Chondrocyte (in vitro differentiated cells): ENCODE measurements around the gene ACSS1. TPM values are rescaled to one million over a fixed set of nuclear protein-coding genes. Genes with fewer than 3 reads are reported as not detected.
A peak's percentile ranks its signal among the peaks of the same experiment; 100 is the strongest.

Experiments
- DNase-seq: peaks from one replicate; pipeline ENCODE4 v3.0.0; 2021; ENCODE audit warnings: mixed read lengths, low spot score
- H3K27ac Mint-ChIP-seq: one replicate; pipeline ENCODE4 v1.8.0; 2021; ENCODE audit warnings: mild to moderate bottlenecking, moderate library complexity, mixed read lengths; ENCODE audit not compliant: unreplicated experiment
- H3K27me3 Mint-ChIP-seq: 2 replicates; pipeline ENCODE4 v1.8.0; 2021; ENCODE audit warnings: low read depth, mixed read lengths
- H3K36me3 Mint-ChIP-seq: 2 replicates; pipeline ENCODE4 v1.8.0; 2021; ENCODE audit warnings: low read depth, mixed read lengths
- H3K4me1 Mint-ChIP-seq: 2 replicates; pipeline ENCODE4 v1.8.0; 2021; ENCODE audit warnings: low read depth, mild to moderate bottlenecking, mixed read lengths
- H3K4me3 Mint-ChIP-seq: one replicate; pipeline ENCODE4 v1.8.0; 2021; ENCODE audit warnings: mild to moderate bottlenecking, moderate library complexity, mixed read lengths; ENCODE audit not compliant: unreplicated experiment
- H3K9me3 Mint-ChIP-seq: 2 replicates; pipeline ENCODE4 v1.8.0; 2021; ENCODE audit warnings: low read depth, mixed read lengths
- total RNA-seq: library from RNA; stranded (reverse); gene quantifications from 3 replicates; pipeline ENCODE4 v1.2.1, GENCODE V29; 2021
- TF ChIP-seq, protein P1 (sequence below): fragments of 200-600 bp; sonication (generic); IDR thresholded peaks from 2 replicates; pipeline ENCODE4 v1.5.0; 2021; ENCODE audit warnings: antibody characterized with exemption, mild to moderate bottlenecking, moderate library complexity

ACSS1 gene
- total RNA-seq, 1 donor from 2014 or later, result 5.5 TPM

DNA sequence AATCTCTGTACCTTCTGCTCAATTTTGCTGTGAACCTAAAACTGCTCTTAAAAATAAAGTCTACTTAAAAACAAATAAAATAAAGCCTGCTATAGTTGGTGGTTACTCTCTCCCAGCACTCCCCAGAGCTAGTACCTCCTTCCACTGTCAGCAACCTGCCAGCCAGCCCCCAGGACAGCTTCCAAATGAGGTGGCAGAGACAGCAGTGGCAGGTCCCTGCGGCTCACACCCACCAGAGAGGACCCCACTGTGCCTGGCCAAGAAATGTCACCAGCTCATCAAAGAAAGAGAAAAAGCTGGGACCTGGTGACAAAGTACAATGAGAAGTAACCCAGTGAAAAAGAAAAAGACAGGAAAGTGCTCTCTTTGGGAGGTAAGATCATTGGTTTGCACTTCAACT is 80.6 kb downstream of the ACSS1 start:
- TF ChIP-seq, protein P1, sequence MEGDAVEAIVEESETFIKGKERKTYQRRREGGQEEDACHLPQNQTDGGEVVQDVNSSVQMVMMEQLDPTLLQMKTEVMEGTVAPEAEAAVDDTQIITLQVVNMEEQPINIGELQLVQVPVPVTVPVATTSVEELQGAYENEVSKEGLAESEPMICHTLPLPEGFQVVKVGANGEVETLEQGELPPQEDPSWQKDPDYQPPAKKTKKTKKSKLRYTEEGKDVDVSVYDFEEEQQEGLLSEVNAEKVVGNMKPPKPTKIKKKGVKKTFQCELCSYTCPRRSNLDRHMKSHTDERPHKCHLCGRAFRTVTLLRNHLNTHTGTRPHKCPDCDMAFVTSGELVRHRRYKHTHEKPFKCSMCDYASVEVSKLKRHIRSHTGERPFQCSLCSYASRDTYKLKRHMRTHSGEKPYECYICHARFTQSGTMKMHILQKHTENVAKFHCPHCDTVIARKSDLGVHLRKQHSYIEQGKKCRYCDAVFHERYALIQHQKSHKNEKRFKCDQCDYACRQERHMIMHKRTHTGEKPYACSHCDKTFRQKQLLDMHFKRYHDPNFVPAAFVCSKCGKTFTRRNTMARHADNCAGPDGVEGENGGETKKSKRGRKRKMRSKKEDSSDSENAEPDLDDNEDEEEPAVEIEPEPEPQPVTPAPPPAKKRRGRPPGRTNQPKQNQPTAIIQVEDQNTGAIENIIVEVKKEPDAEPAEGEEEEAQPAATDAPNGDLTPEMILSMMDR, result no peak
- Mint-ChIP-seq H3K27ac (no peak overlapping the region), H3K4me1 (peaks cover 4% of the 10 kb centered on the region), H3K4me3 (no peak overlapping the region), H3K9me3 (peaks cover 24% of the 10 kb centered on the region), H3K36me3 (peaks cover 55% of the 10 kb centered on the region), H3K27me3 (no peaks in the 10 kb centered on the region)
- DNase-seq, result no peak

DNA sequence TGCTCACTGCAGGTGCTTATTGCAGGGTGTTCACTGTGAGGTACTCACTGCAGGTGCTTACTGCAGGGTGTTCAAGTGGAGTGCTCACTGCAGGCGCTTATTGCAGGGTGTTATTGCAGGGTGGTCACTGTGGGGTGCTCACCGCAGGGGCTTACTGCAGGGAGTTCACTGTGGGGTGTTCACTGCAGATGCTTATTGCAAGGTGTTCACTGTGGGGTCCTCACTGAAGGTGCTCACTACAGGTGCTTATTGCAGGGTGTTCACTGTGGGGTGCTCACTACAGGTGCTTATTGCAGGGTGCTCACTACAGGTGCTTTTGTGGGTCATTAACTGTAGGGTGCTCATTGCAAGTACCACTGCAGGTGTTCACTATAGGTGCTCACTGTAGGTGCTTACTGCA is 85.6 kb downstream of the ACSS1 start:
- H3K9me3 Mint-ChIP-seq, result peaks cover 17% of the 10 kb centered on the region
- peaks cover 4% of the 10 kb centered on the region for H3K4me1 Mint-ChIP-seq
- H3K36me3 Mint-ChIP-seq, result peaks cover 50% of the 10 kb centered on the region
- no peak overlapping the region for H3K27ac Mint-ChIP-seq
- TF ChIP-seq, protein P1, result no peak
- H3K27me3 Mint-ChIP-seq, result no peaks in the 10 kb centered on the region
- no peak for DNase-seq
- H3K4me3 Mint-ChIP-seq, result no peak overlapping the region

DNA sequence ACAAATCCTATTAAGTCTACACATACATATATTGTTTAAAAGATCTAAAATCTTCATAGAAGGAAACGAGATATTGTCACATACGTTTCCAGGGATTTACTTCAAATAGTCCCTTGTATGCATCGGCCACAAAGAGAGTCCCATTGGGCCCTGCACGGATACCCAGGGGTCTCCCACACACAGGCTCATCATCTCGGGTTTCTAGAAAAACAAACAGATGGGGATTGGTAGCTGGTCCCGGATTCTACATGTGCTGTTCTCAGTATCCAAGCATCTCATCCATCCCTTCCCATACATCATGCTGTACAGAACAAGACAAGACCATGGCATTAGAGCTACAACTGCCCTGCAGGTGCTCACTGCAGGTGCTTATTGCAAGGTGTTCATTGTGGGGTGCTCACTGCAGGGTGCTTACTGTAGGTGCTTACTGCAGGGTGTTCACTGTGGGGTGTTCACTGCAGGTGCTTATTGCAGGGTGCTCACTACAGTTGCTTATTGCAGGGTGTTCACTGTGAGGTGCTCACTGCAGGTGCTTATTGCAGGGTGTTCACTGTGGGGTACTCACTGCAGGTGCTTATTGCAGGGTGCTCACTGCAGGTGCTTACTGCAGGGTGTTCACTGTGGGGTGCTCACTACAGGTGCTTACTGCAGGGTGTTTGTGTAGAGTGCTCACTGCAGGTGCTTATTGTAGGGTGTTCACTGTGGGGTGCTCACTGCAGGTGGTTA is 86.4 kb downstream of the ACSS1 start:
- H3K9me3 Mint-ChIP-seq, result peaks cover 13% of the 10 kb centered on the region

DNA sequence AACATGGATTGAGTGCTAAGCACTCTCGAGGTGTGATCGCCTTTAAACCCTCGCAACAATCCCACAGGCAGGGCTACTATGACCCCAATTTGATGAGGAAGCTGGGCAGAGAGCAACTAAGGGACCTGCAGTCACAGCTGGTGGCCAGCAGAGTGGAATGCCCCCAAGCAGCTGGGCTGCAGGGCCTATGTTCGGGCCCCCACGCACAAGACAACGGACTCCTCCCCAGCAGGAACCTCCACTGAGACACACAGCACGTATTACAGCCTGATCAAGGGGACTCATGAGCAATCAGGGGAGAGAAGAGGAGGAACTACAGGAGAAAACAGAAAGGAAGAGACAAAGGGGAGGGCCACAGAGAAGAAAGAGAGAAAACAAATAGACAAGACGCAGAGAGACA is 87.2 kb downstream of the ACSS1 start:
- Mint-ChIP-seq H3K27me3 (no peaks in the 10 kb centered on the region), H3K4me3 (no peak overlapping the region), H3K27ac (no peak overlapping the region), H3K9me3 (peaks cover 5% of the 10 kb centered on the region), H3K36me3 (peaks cover 41% of the 10 kb centered on the region), H3K4me1 (peaks cover 4% of the 10 kb centered on the region)
- no peak for DNase-seq
- TF ChIP-seq, protein P1, result no peak

More for the DNA sequence above, 86.4 kb downstream of the ACSS1 start:
- no peak for DNase-seq
- peaks cover 44% of the 10 kb centered on the region for H3K36me3 Mint-ChIP-seq
- no peak overlapping the region for H3K4me3 Mint-ChIP-seq
- H3K4me1 Mint-ChIP-seq, result peaks cover 4% of the 10 kb centered on the region
- H3K27me3 Mint-ChIP-seq, result no peaks in the 10 kb centered on the region
- no peak overlapping the region for H3K27ac Mint-ChIP-seq
- TF ChIP-seq, protein P1, result no peak

DNA sequence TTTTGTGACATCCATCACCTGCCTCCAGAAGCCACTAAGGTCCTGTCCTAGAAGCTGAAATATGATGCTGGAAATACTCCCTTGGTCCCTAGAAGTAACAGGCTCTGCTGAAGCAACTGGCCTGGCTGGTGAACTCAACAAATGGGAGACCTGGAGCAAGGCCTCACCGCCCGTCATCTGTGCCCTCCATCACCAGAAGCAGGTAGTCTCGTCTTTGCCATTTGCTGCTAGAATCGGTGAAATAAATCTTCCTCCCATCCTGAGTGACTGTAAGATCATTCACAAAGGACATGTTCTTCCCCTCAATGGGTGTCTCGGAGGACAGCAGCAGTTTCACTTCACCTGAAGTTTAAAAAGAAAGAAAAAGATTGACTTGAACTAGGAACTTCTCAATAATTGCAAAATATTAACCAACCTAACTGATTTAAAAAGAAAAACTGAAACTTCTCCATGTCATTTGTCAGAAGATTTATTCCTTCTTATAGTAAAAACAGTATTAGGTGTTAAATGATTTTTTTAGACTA is 87.8 kb downstream of the ACSS1 start:
- H3K27ac Mint-ChIP-seq, result no peak overlapping the region
- H3K4me3 Mint-ChIP-seq, result no peak overlapping the region
- no peaks in the 10 kb centered on the region for H3K9me3 Mint-ChIP-seq
- peaks cover 4% of the 10 kb centered on the region for H3K4me1 Mint-ChIP-seq
- peaks cover 38% of the 10 kb centered on the region for H3K36me3 Mint-ChIP-seq
- TF ChIP-seq, protein P1, result no peak
- peak; percentile 55 for DNase-seq
- no peaks in the 10 kb centered on the region for H3K27me3 Mint-ChIP-seq
